Measurements from ENCODE around the gene KCNH4. TPM values are rescaled to one million over a fixed set of nuclear protein-coding genes. Genes with fewer than 3 reads are reported as not detected.

KCNH4 gene
- total and polyA plus RNA-seq, 2 of the 13 experiments (the other 11 are each of a cell fraction or from before 2014, with no cell fraction given): 0.01 to 0.09 TPM

DNA sequence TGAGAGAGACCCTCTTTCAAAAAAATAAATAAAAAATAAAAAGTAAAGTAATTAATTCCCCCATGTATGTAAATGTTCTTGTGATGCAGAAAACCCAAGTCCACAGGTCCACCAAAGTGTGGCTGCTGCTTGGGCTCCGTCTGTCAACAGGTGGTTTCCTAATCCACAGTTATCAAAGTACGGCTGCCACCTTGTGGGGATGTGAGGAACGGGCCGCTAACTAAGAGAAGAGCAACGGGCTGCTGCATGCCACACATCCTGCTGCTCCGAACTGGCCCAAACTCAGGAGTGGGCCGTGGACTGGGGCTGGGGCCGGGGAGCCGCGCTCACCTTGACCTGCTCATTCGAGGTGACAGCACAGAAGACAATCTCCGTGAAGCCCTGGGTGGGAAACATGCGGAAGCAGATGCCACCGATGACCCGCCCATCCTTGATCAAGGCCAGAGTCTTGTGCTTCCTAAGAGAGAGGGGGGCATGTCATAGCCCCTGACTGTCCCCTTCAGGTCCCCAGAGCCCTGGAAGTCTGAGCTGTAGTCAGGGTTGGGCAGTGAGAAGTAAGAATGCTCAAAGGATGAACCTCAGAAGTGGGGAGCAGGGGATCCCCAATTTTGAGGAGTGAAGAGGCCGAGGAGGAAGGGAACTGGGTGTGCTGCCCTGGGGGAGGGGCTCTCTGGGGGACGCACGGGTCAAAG, 64.1 kb downstream of the KCNH4 start (continued):
- TF ChIP-seq JUNB (CRISPR knock-in tag; IDR thresholded peaks at IDR 0.05; ENCODE audit: borderline replicate concordance): no peak
- no peak for TF ChIP-seq NAIF1 (CRISPR knock-in tag; IDR thresholded peaks at IDR 0.05; ENCODE audit: borderline replicate concordance)
- no peak for TF ChIP-seq ZFX (CRISPR knock-in tag; IDR thresholded peaks at IDR 0.05; ENCODE audit: low read depth)
- peak; percentile 97 for TF ChIP-seq STAG1 (CRISPR knock-in tag; IDR thresholded peaks at IDR 0.05)
- no peak for TF ChIP-seq CENPT (CRISPR knock-in tag; IDR thresholded peaks at IDR 0.05; ENCODE audit: low read depth)
- no peak for TF ChIP-seq SOX6 (IDR thresholded peaks at IDR 0.05)
- TF ChIP-seq SOX6 (CRISPR knock-in tag; IDR thresholded peaks at IDR 0.05): no peak
- TF ChIP-seq CHCHD3 (CRISPR knock-in tag; IDR thresholded peaks at IDR 0.05): no peak
- no peak; the same call in 1 of the 2 replicates for TF ChIP-seq ZNF605 (CRISPR knock-in tag; IDR thresholded peaks at IDR 0.05)
- TF ChIP-seq ZNF780A (CRISPR knock-in tag; IDR thresholded peaks at IDR 0.05): no peak
- TF ChIP-seq MTA3 (CRISPR knock-in tag; IDR thresholded peaks at IDR 0.05): no peak
- no peak for TF ChIP-seq NFKB2 (CRISPR knock-in tag; IDR thresholded peaks at IDR 0.05; ENCODE audit: borderline replicate concordance)
- no peak for TF ChIP-seq THYN1 (CRISPR knock-in tag; IDR thresholded peaks at IDR 0.05; ENCODE audit: borderline replicate concordance, low read depth)
- no peak for TF ChIP-seq SYNCRIP (IDR thresholded peaks at IDR 0.05; ENCODE audit: insufficient read depth, low read depth, low read length)
- TF ChIP-seq HMGA1 (CRISPR knock-in tag; conservative IDR thresholded peaks at IDR 0.05): no peak
- TF ChIP-seq TCF7 (IDR thresholded peaks at IDR 0.05; ENCODE audit: low read depth): no peak
- TF ChIP-seq ESRRA (CRISPR knock-in tag; IDR thresholded peaks at IDR 0.05; ENCODE audit: low read depth): no peak
- no peak for TF ChIP-seq ZNF124 (CRISPR knock-in tag; IDR thresholded peaks at IDR 0.05)
- TF ChIP-seq ARHGAP35 (CRISPR knock-in tag; IDR thresholded peaks at IDR 0.05; ENCODE audit: borderline replicate concordance): no peak
- peak; percentile 35; the same call in 1 of the 2 replicates for TF ChIP-seq SALL1 (CRISPR knock-in tag; IDR thresholded peaks at IDR 0.05)
- TF ChIP-seq MEIS2 (CRISPR knock-in tag; IDR thresholded peaks at IDR 0.05): no peak
- TF ChIP-seq ZNF552 (CRISPR knock-in tag; IDR thresholded peaks at IDR 0.05; ENCODE audit: borderline replicate concordance): no peak
- TF ChIP-seq ZNF557 (CRISPR knock-in tag; IDR thresholded peaks at IDR 0.05): no peak
- peak; percentile 62; the same call in 1 of the 2 replicates for TF ChIP-seq ZNF788 (CRISPR knock-in tag; IDR thresholded peaks at IDR 0.05; ENCODE audit: borderline replicate concordance)
- no peak for TF ChIP-seq ZBTB8A (CRISPR knock-in tag; IDR thresholded peaks at IDR 0.05; ENCODE audit: borderline replicate concordance, low read depth)
- TF ChIP-seq GATA4 (IDR thresholded peaks at IDR 0.05; ENCODE audit: borderline replicate concordance, low read depth): no peak
- TF ChIP-seq FOXO1 (CRISPR knock-in tag; IDR thresholded peaks at IDR 0.05): peak; percentile 74
- no peak for TF ChIP-seq RNF219 (CRISPR knock-in tag; IDR thresholded peaks at IDR 0.05)
- no peak for TF ChIP-seq POLR2A (IDR thresholded peaks at IDR 0.05; ENCODE audit: insufficient read depth in 1 of 2, low read depth in 2 of 2, low read length in 2 of 2)
- no peak for TF ChIP-seq NCOA2 (CRISPR knock-in tag; IDR thresholded peaks at IDR 0.05)
- no peak for TF ChIP-seq FOXP1 (IDR thresholded peaks at IDR 0.05)
- TF ChIP-seq FOXP1 (CRISPR knock-in tag; IDR thresholded peaks at IDR 0.05): no peak
- TF ChIP-seq ZNF563 (CRISPR knock-in tag; IDR thresholded peaks at IDR 0.05): no peak

Measured in HepG2 (cell line).